HG03064 (cell line): Measurements from ENCODE around the gene CREB5.

ENCODE experiments used
- ATAC-seq: cut with Tn5 transposase; IDR thresholded peaks from one replicate; pipeline ENCODE4 v1.9.1; 2021; ENCODE audit warnings: low read depth; ENCODE audit not compliant: unreplicated experiment

Gene CREB5

GRCh38 chr7:28724563-28724962, 312.2 kb downstream of the CREB5 start:
- no peak for ATAC-seq

- no peak for ATAC-seq
Measured at GRCh38 chr7:28725045-28725642, 312.8 kb downstream of the CREB5 start.

- no peak for ATAC-seq
Measured at GRCh38 chr7:28725911-28726310, 313.6 kb downstream of the CREB5 start.

- ATAC-seq: no peak
Measured at GRCh38 chr7:28726555-28726954, 314.2 kb downstream of the CREB5 start.

DNA sequence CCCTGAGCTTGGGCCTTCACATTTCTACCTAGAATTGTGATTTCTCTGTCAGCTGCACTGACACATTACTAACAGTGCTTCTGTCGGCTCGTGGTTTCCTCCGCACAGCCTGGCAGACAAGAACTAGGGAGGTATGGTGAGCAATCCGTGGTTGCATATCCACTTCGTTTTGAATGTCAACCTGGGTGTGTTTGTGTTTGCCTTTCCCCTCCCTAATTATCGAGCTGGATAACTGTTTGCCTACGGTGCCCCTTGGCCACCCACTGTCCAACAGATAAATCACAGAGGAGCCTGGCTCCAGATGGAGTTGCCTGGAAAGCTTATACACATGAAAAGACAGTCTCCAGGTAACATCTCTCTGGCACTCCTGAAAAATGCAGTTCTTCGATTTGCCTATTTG, 317.0 kb downstream of the CREB5 start:
- no peak for ATAC-seq

GRCh38 chr7:28729727-28730126, 317.4 kb downstream of the CREB5 start:
- no peak for ATAC-seq

- ATAC-seq: no peak
Measured at GRCh38 chr7:28731092-28731658, 318.9 kb downstream of the CREB5 start.

GRCh38 chr7:28732071-28732869, 320.0 kb downstream of the CREB5 start:
- no peak for ATAC-seq

GRCh38 chr7:28733035-28733434, 320.7 kb downstream of the CREB5 start:
- no peak for ATAC-seq

GRCh38 chr7:28738412-28738811, 326.1 kb downstream of the CREB5 start:
- ATAC-seq: no peak

- no peak for ATAC-seq
Measured at GRCh38 chr7:28739128-28739527, 326.8 kb downstream of the CREB5 start.

DNA sequence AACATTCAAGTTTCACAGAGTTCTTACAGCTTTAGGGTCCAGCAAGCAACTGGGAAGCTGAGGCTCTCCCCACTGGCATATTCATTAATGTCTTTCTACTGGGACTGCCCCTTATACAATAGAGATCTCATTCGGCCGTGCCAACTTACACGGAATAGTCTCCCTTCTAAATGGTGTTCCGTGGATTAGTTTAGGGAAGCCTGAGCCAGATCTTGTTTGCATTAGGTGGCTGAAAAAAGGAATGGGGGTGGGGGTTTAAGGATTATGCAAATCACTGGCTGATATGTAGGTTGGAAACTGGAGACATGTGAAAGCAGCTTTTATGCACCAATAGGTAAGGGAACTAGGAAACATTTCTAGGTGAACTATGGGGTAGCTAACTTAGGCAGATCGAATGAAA, 327.5 kb downstream of the CREB5 start:
- no peak for ATAC-seq

- ATAC-seq: no peak
Measured at GRCh38 chr7:28744951-28745350, 332.6 kb downstream of the CREB5 start.

DNA sequence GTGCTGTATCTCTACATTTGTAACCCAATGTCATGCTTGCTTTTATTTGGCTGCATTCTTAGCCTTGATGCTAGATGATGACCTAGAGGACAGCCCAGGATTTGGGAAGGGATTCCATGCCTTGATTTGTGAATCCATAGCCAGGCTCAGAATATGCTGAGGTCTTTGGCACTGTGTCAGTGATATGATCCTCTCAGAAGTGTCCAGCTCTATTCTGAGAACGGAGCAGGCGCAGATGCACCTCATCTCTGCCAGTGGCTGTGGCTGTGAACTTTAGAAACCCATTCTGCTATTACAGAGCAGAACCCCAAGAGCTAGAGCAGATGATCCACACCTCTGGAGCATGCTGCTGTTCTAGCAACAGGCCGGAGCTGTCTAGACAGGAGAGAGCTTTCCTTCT, 333.0 kb downstream of the CREB5 start:
- ATAC-seq: no peak

- no peak for ATAC-seq
Measured at GRCh38 chr7:28747404-28747803, 335.1 kb downstream of the CREB5 start.

- ATAC-seq: no peak
Measured at GRCh38 chr7:28747854-28748253, 335.5 kb downstream of the CREB5 start.

DNA sequence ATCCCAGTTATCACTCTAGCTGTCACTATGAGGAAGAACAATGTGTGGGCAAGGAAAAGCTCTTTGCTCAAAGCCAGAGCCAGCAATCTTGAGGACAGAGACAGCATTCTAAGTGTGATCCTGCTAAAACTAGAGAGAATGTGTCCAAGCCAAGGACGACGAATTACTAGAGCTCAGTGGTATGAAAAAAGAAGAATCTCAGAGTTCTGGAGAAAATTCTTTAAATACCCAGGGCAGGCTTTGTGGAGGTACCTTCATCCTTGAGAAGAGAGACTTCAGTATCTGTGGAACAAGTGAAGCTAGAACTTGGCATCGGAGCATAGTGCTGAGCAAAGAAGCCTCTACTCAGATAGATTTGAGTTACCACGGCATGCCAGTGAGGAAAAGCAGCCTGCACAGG, 336.0 kb downstream of the CREB5 start:
- no peak for ATAC-seq

DNA sequence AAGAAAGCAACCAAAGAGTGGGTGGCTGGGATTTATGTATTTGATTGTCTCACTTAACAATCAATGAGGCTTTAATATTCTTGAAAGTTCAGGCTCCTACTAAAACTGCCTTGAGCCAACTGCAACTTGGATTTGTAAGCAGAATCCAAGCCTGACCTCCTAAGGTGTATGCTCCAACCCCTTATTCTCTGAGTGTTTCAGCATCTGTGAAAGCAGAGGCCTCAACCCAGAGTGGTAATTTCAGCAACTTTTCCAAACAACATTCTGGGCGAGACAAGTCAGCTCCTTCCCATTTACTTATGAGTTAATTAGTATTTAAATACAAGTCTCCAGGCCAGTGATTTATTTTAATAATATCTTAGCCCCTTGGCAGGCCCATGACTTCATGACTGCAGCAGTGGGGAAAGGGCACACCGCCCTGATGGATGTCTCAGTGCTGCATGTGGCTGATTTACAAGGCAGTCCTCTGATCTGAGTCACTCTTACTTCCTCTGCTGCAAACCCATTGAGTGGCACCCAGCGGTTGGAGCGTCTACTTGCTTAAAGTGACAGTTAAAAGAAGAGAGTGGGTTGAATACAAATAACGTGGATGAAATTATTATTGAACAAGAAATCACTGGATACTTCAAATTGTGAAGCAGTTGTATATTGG, 336.7 kb downstream of the CREB5 start:
- no peak for ATAC-seq

DNA sequence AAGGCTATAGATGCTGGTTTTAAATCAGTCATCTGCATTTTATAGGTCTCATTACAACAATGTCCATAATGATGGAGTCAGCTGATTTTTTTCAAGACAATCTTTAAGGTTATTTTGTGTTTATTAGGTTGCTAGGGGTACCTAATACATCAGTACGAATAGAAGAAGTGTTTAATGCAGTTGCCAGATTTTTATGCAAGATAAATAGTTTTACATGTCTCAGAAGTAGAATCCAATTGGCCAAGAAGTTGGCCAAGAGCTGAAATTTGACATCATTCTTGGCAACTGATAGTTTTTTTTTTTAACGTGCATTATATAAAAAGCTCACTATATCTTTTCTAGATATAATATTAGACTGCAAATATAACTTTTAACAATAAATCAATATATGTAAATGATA, 337.3 kb downstream of the CREB5 start:
- no peak for ATAC-seq

GRCh38 chr7:28750981-28751380, 338.7 kb downstream of the CREB5 start:
- no peak for ATAC-seq

DNA sequence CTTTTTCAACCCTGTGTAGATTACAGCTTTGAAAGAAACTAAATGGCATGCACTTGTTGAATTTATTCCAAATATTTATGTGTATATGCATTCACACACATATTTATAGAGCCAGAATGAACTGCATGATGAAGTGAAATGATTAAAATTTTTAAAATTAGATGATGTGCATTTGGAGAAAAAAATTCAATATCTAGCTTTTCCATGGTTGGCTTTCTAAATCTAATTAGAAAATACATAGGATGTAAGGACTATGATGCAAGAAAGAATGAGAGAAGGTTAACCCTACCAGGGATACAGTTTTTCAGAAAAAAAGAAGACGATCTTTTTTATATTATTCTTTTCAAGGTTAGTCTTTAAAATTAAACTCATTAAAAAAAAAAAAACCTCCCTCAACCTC, 341.3 kb downstream of the CREB5 start:
- no peak for ATAC-seq

GRCh38 chr7:28754027-28754426, 341.7 kb downstream of the CREB5 start:
- ATAC-seq: no peak
